Heart left ventricle (tissue), 13 donors: Measurements from ENCODE around the gene B3GAT1.

ENCODE experiments used
- CTCF ChIP-seq, 12 donors: fragments of 200-600 bp; sonication (generic) in 4 of 12; IDR thresholded peaks; one replicate each; pipeline versions ENCODE4 v1.5.0 to v1.8.0; 2018 to 2022; ENCODE audit warnings: antibody characterized with exemption in 12 of 12, mild to moderate bottlenecking in 5 of 12
- POLR2A ChIP-seq, 2 donors: fragments of 450-650 bp; IDR thresholded peaks; one replicate each; pipeline ENCODE4 v1.6.1; 2017; ENCODE audit warnings: antibody characterized with exemption in 2 of 2, mild to moderate bottlenecking in 2 of 2, moderate library complexity in 2 of 2
- donor health status: ischemic (EF 13 %, LVEDD 7.1; RV severe dilation, severe dysfunction).
- donor health status: DM: no; HTN: yes; CAD: no.
- donor health status: DM: no; HTN: no; CAD: no.
- donor health status: ischemic (EF 25% LVEDD 6.9; RV normal size, moderate dysfunction).
- donor health status: ischemic (EF 25% LVEDD 5.7; RV mildly dilated, moderate dysfunction).
- donor health status: ischemic (EF 35%, LVEDD 5.7; RV mildly dilated, moderate dysfunction).
- donor health status: nonischemic (EF 11% LVEDD 7.7; RV severe dilation, severe dysfunction).
- donor health status: DM: yes; HTN: yes; CAD: no.
- donor health status: PGD.
- donor health status: ischemic (EF 29% LVEDD 5.4; RV normal size, mild dysfunction).
- donor health status: nonischemic (EF 23%, LVEDD 6.1; RV moderate dilation, normal function).

DNA sequence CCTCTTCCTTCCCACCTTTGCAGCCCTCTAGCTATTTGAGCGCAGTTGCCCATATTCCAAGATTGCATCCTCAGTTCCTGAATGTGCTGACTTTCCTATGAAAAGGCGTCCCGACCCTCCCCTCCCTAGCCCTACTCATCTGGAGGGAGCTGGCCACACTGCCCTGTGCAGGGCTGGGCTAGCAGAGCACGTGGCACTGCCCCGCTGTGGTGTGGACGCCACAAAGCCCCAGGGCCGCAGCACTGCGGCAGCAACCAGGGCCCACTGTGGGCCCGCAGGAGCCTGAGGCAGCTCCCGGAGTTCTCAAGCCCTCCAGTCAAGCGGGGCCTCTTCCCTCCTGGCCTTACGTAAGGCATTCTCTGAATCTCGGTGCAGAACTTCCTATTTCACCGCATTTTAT lies 27.6 kb downstream of the B3GAT1 start:
- no peak for TF ChIP-seq POLR2A (IDR thresholded peaks at IDR 0.05)
- TF ChIP-seq CTCF (IDR thresholded peaks at IDR 0.05) = no peak
